ENCODE data around the gene ROPN1L. TPM values are rescaled to one million over a fixed set of nuclear protein-coding genes. Genes with fewer than 3 reads are reported as not detected.

The ROPN1L gene
- total RNA-seq, 4 donors from 2014 or later, result 0.71 to 4.0 (median 1.0) TPM; not detected in 1

- intact Hi-C loops (cut with DNase I; ENCODE audit: low total_unique reads), result no loop called here
- TF ChIP-seq CTCF (IDR thresholded peaks at IDR 0.05), result no peak
- TF ChIP-seq POLR2A (IDR thresholded peaks at IDR 0.05), result no peak
- H3K4me3 ChIP-seq (ENCODE audit: low read depth, poor library complexity, severe bottlenecking), result no peak overlapping the region
- DNase-seq (ENCODE audit: low spot score in 2 of 2), result no peak
- 53 to 64% methylated on average over 3 of the region's 3 CpGs for WGBS, 2 donors
Measured at GRCh38 chr5:10400831-10401230, 40.8 kb upstream of the ROPN1L start.

GRCh38 chr5:10401498-10401897, 40.2 kb upstream of the ROPN1L start:
- no peak for DNase-seq (ENCODE audit: low spot score in 2 of 2)
- no peak for TF ChIP-seq CTCF (IDR thresholded peaks at IDR 0.05)
- intact Hi-C loops (cut with DNase I; ENCODE audit: low total_unique reads), result no loop called here
- 82 to 87% methylated on average over 1 of the region's 1 CpG for WGBS, 2 donors
- no peak overlapping the region for H3K4me3 ChIP-seq (ENCODE audit: low read depth, poor library complexity, severe bottlenecking)

- TF ChIP-seq CTCF (IDR thresholded peaks at IDR 0.05) (no peak), POLR2A (IDR thresholded peaks at IDR 0.05) (no peak)
- DNase-seq (ENCODE audit: low spot score in 2 of 2), result no peak
- WGBS, 2 donors, result 98 to 100% methylated on average over 1 of the region's 1 CpG
- no peak overlapping the region for H3K4me3 ChIP-seq (ENCODE audit: low read depth, poor library complexity, severe bottlenecking)
- intact Hi-C loops (cut with DNase I; ENCODE audit: low total_unique reads), result no loop called here
Measured at GRCh38 chr5:10403829-10404228, 37.9 kb upstream of the ROPN1L start.

- intact Hi-C loops (cut with DNase I; ENCODE audit: low total_unique reads), result no loop called here
- H3K4me3 ChIP-seq (ENCODE audit: low read depth, poor library complexity, severe bottlenecking), result no peak overlapping the region
- DNase-seq (ENCODE audit: low spot score in 2 of 2), result no peak
- no peak for TF ChIP-seq POLR2A (IDR thresholded peaks at IDR 0.05)
- WGBS, 2 donors, result 79 to 86% methylated on average over 3 of the region's 3 CpGs
Measured at GRCh38 chr5:10406651-10407050, 35.0 kb upstream of the ROPN1L start.

GRCh38 chr5:10409504-10409903, 32.2 kb upstream of the ROPN1L start:
- TF ChIP-seq CTCF (IDR thresholded peaks at IDR 0.05) (no peak), POLR2A (IDR thresholded peaks at IDR 0.05) (no peak)
- DNase-seq (ENCODE audit: low spot score in 2 of 2), result no peak
- intact Hi-C loops (cut with DNase I; ENCODE audit: low total_unique reads), result no loop called here
- 94 to 100% methylated on average over 1 of the region's 1 CpG for WGBS, 2 donors
- no peak overlapping the region for H3K4me3 ChIP-seq (ENCODE audit: low read depth, poor library complexity, severe bottlenecking)

GRCh38 chr5:10410662-10411061, 31.0 kb upstream of the ROPN1L start:
- no peak overlapping the region for H3K4me3 ChIP-seq (ENCODE audit: low read depth, poor library complexity, severe bottlenecking)

More at GRCh38 chr5:10410662-10411061, 31.0 kb upstream of the ROPN1L start:
- no peak for TF ChIP-seq CTCF (IDR thresholded peaks at IDR 0.05)
- TF ChIP-seq POLR2A (IDR thresholded peaks at IDR 0.05), result no peak
- intact Hi-C loops (cut with DNase I; ENCODE audit: low total_unique reads), result no loop called here
- no peak for DNase-seq (ENCODE audit: low spot score in 2 of 2)
- WGBS, 2 donors, result 65 to 67% methylated on average over 1 of the region's 1 CpG

Measured in lower leg skin (tissue), 4 donors.